ENCODE results near the gene ALDH2. TPM values are rescaled to one million over a fixed set of nuclear protein-coding genes. Genes with fewer than 3 reads are reported as not detected.

ALDH2 gene
- total RNA-seq, 4 donors from 2014 or later: 191 to 418 (median 305) TPM

- TF ChIP-seq CTCF (IDR thresholded peaks at IDR 0.05; ENCODE audit: low read depth): no peak
Measured at GRCh38 chr12:111761706-111762105, 5.0 kb upstream of the ALDH2 start.

GRCh38 chr12:111764120-111764821 lies 2.5 kb upstream of the ALDH2 start:
- no peak for TF ChIP-seq CTCF (IDR thresholded peaks at IDR 0.05; ENCODE audit: low read depth)

- no peak for TF ChIP-seq CTCF (IDR thresholded peaks at IDR 0.05; ENCODE audit: low read depth)
Measured at GRCh38 chr12:111767362-111768158, 827 bp downstream of the ALDH2 start.

GRCh38 chr12:111768159-111768895 lies 1.6 kb downstream of the ALDH2 start:
- TF ChIP-seq CTCF (IDR thresholded peaks at IDR 0.05; ENCODE audit: low read depth): no peak

GRCh38 chr12:111769599-111769998 lies 2.9 kb downstream of the ALDH2 start:
- no peak for TF ChIP-seq CTCF (IDR thresholded peaks at IDR 0.05; ENCODE audit: low read depth)

- no peak for TF ChIP-seq CTCF (IDR thresholded peaks at IDR 0.05; ENCODE audit: low read depth)
Measured at GRCh38 chr12:111773801-111774551, 7.2 kb downstream of the ALDH2 start.
